Peyer's patch (tissue), 4 donors: ENCODE measurements around the gene FILIP1. TPM values are rescaled to one million over a fixed set of nuclear protein-coding genes. Genes with fewer than 3 reads are reported as not detected.

Experiments
- DNase-seq, 3 donors: peaks; one replicate each; pipeline ENCODE4 v3.0.0-alpha.2; 2017 to 2019
- H3K27ac ChIP-seq, 4 donors: fragments of 200-600 bp; sonication (generic); one replicate each; pipeline ENCODE4 v1.5.1; 2016 to 2019
- H3K27me3 ChIP-seq, 2 donors: fragments of 200-600 bp; sonication (generic); one replicate each; pipeline ENCODE4 v1.5.1; 2019
- H3K36me3 ChIP-seq, 3 donors: fragments of 200-600 bp; sonication (generic); one replicate each; pipeline ENCODE4 v1.5.1; 2016 to 2019
- H3K4me1 ChIP-seq, 4 donors: fragments of 200-600 bp; sonication (generic); one replicate each; pipeline ENCODE4 v1.5.1; 2016 to 2019
- H3K4me3 ChIP-seq, 4 donors: fragments of 200-600 bp; sonication (generic); 1 replicate in 3 of 4; 2 replicates in 1 of 4; pipeline ENCODE4 v1.5.1; 2016 to 2019; ENCODE audit warnings: mild to moderate bottlenecking in 1 of 4
- H3K9me3 ChIP-seq, 4 donors: fragments of 200-600 bp; sonication (generic); one replicate each; pipeline ENCODE4 v1.5.1; 2016 to 2019; ENCODE audit warnings: mild to moderate bottlenecking in 1 of 4
- CTCF ChIP-seq, 6 experiments: fragments of 450-650 bp in 4 of 6; fragments of 200-600 bp in 2 of 6; sonication (generic) in 1 of 6; IDR thresholded peaks; one replicate each; pipeline ENCODE4 v1.5.1; 2017 to 2019; ENCODE audit warnings: antibody characterized with exemption in 6 of 6, mild to moderate bottlenecking in 3 of 6, moderate library complexity in 1 of 6
- POLR2A ChIP-seq, 2 donors: fragments of 450-650 bp; IDR thresholded peaks; one replicate each; pipeline ENCODE4 v1.5.1; 2017; ENCODE audit warnings: antibody characterized with exemption in 2 of 2, mild to moderate bottlenecking in 2 of 2, moderate library complexity in 2 of 2
- total RNA-seq, 4 donors: library from RNA; depleted of rRNA; stranded (reverse); fragments of >200 nt; gene quantifications; one replicate each; pipeline ENCODE4 v1.1.0, GENCODE V29; 2016

The FILIP1 gene
- total RNA-seq, 4 donors from 2014 or later: 1.1 to 7.4 (median 4.0) TPM

GRCh38 chr6:75458895-75459294 lies 34.7 kb downstream of the FILIP1 start:
- Histone ChIP-seq H3K27me3 (no peaks in the 10 kb centered on the region), H3K4me3 (no peak overlapping the region), H3K4me1 (no peaks in the 10 kb centered on the region), H3K36me3 (no peaks in the 10 kb centered on the region), H3K27ac (peak overlapping the region in 1 of 4 donors; percentile 3), H3K9me3 (no peaks in the 10 kb centered on the region)
- DNase-seq: no peak
- TF ChIP-seq POLR2A (IDR thresholded peaks at IDR 0.05): no peak
- TF ChIP-seq CTCF (IDR thresholded peaks at IDR 0.05): no peak

GRCh38 chr6:75450903-75451302 lies 42.7 kb downstream of the FILIP1 start:
- Histone ChIP-seq H3K4me1 (no peaks in the 10 kb centered on the region), H3K4me3 (no peak overlapping the region), H3K36me3 (no peaks in the 10 kb centered on the region), H3K9me3 (no peaks in the 10 kb centered on the region), H3K27ac (no peak overlapping the region), H3K27me3 (no peaks in the 10 kb centered on the region)
- no peak for DNase-seq
- TF ChIP-seq CTCF (IDR thresholded peaks at IDR 0.05) (no peak), POLR2A (IDR thresholded peaks at IDR 0.05) (no peak)

- H3K36me3 ChIP-seq: no peaks in the 10 kb centered on the region
- no peaks in the 10 kb centered on the region for H3K9me3 ChIP-seq
- no peak overlapping the region for H3K27ac ChIP-seq
- TF ChIP-seq CTCF (IDR thresholded peaks at IDR 0.05): no peak
- TF ChIP-seq POLR2A (IDR thresholded peaks at IDR 0.05): no peak
- no peak overlapping the region for H3K4me3 ChIP-seq
- no peaks in the 10 kb centered on the region for H3K27me3 ChIP-seq
- no peaks in the 10 kb centered on the region for H3K4me1 ChIP-seq
- no peak for DNase-seq
Measured at GRCh38 chr6:75449630-75450206, 43.9 kb downstream of the FILIP1 start.

- no peaks in the 10 kb centered on the region for H3K9me3 ChIP-seq
- no peak for DNase-seq
Measured at GRCh38 chr6:75446241-75446880, 47.2 kb downstream of the FILIP1 start.

GRCh38 chr6:75445738-75446137 lies 47.9 kb downstream of the FILIP1 start:
- Histone ChIP-seq H3K4me1 (no peaks in the 10 kb centered on the region), H3K36me3 (no peaks in the 10 kb centered on the region), H3K4me3 (no peak overlapping the region), H3K27ac (no peak overlapping the region), H3K27me3 (no peaks in the 10 kb centered on the region), H3K9me3 (no peaks in the 10 kb centered on the region)
- no peak for DNase-seq
- TF ChIP-seq POLR2A (IDR thresholded peaks at IDR 0.05) (no peak), CTCF (IDR thresholded peaks at IDR 0.05) (no peak)

More at GRCh38 chr6:75446241-75446880, 47.2 kb downstream of the FILIP1 start:
- H3K36me3 ChIP-seq: no peaks in the 10 kb centered on the region
- TF ChIP-seq POLR2A (IDR thresholded peaks at IDR 0.05): no peak
- no peak for TF ChIP-seq CTCF (IDR thresholded peaks at IDR 0.05)
- H3K4me3 ChIP-seq: no peak overlapping the region
- no peaks in the 10 kb centered on the region for H3K27me3 ChIP-seq
- H3K27ac ChIP-seq: no peak overlapping the region
- no peaks in the 10 kb centered on the region for H3K4me1 ChIP-seq
